Measurements from ENCODE around the gene ADGB.
"Not testable (repeated sequence)": the region's sequence is repeated elsewhere in the genome, so short reads cannot be mapped to it uniquely, and the experiment has no call there.

The ADGB gene

GRCh38 chr6:146741609-146742008, 142.8 kb downstream of the ADGB start:
- in situ Hi-C loops (cut with HindIII; ENCODE audit: low sequenced_read_pairs) = no loop called here

GRCh38 chr6:146753306-146753705, 154.5 kb downstream of the ADGB start:
- in situ Hi-C loops (cut with HindIII; ENCODE audit: low sequenced_read_pairs) = no loop called here

GRCh38 chr6:146767632-146768031, 168.9 kb downstream of the ADGB start:
- in situ Hi-C loops (cut with HindIII; ENCODE audit: low sequenced_read_pairs) = no loop called here

- in situ Hi-C loops (cut with HindIII; ENCODE audit: low sequenced_read_pairs) = no loop called here
These were observed 169.9 kb downstream of the ADGB start for GRCh38 chr6:146768722-146769121.

- in situ Hi-C loops (cut with HindIII; ENCODE audit: low sequenced_read_pairs) = no loop called here
These were observed 171.6 kb downstream of the ADGB start for GRCh38 chr6:146770275-146770964.

- in situ Hi-C loops (cut with HindIII; ENCODE audit: low sequenced_read_pairs) = no loop called here
These were observed 172.4 kb downstream of the ADGB start for GRCh38 chr6:146770965-146771735.

- in situ Hi-C loops (cut with HindIII; ENCODE audit: low sequenced_read_pairs) = no loop called here
These were observed 176.4 kb downstream of the ADGB start for GRCh38 chr6:146775220-146775619.

GRCh38 chr6:146781836-146782235, 183.1 kb downstream of the ADGB start:
- in situ Hi-C loops (cut with HindIII; ENCODE audit: low sequenced_read_pairs) = no loop called here

GRCh38 chr6:146785001-146785585, 186.3 kb downstream of the ADGB start:
- in situ Hi-C loops (cut with HindIII; ENCODE audit: low sequenced_read_pairs) = no loop called here

- in situ Hi-C loops (cut with HindIII; ENCODE audit: low sequenced_read_pairs) = no loop called here
These were observed 189.2 kb downstream of the ADGB start for GRCh38 chr6:146787876-146788508.

GRCh38 chr6:146790561-146791091, 191.9 kb downstream of the ADGB start:
- in situ Hi-C loops (cut with HindIII; ENCODE audit: low sequenced_read_pairs) = no loop called here

- in situ Hi-C loops (cut with HindIII; ENCODE audit: low sequenced_read_pairs) = no loop called here
These were observed 193.2 kb downstream of the ADGB start for GRCh38 chr6:146791930-146792329.

GRCh38 chr6:146793218-146793617, 194.4 kb downstream of the ADGB start:
- in situ Hi-C loops (cut with HindIII; ENCODE audit: low sequenced_read_pairs) = not testable (repeated sequence)

- in situ Hi-C loops (cut with HindIII; ENCODE audit: low sequenced_read_pairs) = no loop called here
These were observed 196.8 kb downstream of the ADGB start for GRCh38 chr6:146795479-146796133.

- in situ Hi-C loops (cut with HindIII; ENCODE audit: low sequenced_read_pairs) = not testable (repeated sequence)
These were observed 204.4 kb downstream of the ADGB start for GRCh38 chr6:146803167-146803566.

GRCh38 chr6:146803601-146804000, 204.8 kb downstream of the ADGB start:
- in situ Hi-C loops (cut with HindIII; ENCODE audit: low sequenced_read_pairs) = no loop called here

GRCh38 chr6:146805546-146806325, 207.0 kb downstream of the ADGB start:
- in situ Hi-C loops (cut with HindIII; ENCODE audit: low sequenced_read_pairs) = no loop called here

GRCh38 chr6:146809014-146809413, 210.2 kb downstream of the ADGB start:
- in situ Hi-C loops (cut with HindIII; ENCODE audit: low sequenced_read_pairs) = not testable (repeated sequence)

- in situ Hi-C loops (cut with HindIII; ENCODE audit: low sequenced_read_pairs) = not testable (repeated sequence)
These were observed 214.1 kb downstream of the ADGB start for GRCh38 chr6:146812811-146813321.

- in situ Hi-C loops (cut with HindIII; ENCODE audit: low sequenced_read_pairs) = no loop called here
These were observed 214.8 kb downstream of the ADGB start for GRCh38 chr6:146813554-146813953.
